ENCODE results near the gene C1QTNF8.
"Not testable (repeated sequence)": the region's sequence is repeated elsewhere in the genome, so short reads cannot be mapped to it uniquely, and the experiment has no call there.

Gene C1QTNF8

DNA sequence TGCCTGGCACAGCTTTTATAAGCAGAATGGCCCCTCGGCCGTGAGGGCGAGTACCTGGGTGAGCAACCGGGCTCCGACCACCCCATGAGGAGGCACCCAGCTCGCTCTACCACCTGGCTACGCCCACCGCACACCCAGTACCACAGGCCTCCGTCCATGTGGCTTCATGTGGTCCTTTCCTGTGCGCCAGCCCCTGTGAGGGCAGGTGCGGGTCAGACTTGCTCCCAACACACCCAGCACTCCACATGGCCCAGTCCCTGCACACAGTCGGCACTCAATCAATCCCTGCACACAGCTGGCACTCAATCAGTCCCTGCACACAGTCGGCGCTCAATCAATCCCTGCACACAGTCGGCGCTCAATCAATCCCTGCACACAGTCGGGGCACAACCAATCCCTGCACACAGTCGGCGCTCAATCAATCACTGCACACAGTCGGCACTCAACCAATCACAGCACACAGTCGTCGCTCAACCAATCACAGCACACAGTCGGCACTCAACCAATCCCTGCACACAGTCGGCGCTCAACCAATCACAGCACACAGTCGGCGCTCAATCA, 4.0 kb downstream of the C1QTNF8 start:
- no peak for DNase-seq

DNA sequence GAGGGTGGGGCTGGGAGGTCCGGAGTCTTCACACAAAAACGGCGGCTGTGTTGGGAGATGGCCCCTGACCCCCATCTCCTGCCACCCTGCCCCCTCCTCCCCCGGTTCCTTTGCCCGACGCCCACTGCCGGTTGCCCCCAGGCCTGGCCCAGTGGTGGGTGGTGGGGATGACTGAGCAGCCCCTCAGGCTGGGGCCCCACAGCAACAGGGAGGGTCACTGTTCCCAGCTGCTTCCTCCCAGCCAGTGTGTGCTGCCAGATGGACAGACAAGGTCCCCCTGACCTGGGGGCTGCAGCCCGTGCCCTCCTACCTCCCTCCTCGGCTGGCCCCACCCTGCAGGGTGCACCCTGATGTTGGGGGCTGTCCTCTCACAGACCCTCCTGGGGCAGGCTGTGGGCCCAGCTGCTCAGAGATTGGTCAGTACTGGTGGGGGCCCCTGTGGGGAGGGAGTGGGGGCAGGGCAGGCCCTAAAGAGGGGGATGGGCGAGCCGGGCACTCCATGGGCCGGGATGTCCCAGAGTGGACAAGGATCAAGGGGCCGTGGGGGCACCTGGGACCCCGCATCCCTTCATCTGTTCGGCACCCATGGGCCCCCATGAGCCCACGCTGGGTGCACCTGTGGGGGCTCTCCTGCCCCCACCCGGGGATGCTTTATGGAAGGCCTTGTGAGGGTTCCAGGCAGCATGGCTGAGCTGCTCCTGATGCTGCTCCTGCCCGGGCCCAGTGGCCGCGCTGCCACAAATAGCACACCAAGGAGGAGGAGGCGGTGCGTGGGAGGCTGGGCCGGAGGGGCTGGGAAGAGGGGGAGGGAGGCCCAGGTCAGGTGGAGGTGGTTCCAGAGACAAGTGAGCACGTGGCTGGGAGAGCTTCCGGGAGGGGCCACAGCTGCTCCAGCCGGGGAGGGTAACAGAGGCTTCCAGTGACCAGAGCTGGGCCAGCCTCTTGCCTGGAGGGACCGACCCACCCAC, 5.1 kb downstream of the C1QTNF8 start:
- DNase-seq, result no peak

DNA sequence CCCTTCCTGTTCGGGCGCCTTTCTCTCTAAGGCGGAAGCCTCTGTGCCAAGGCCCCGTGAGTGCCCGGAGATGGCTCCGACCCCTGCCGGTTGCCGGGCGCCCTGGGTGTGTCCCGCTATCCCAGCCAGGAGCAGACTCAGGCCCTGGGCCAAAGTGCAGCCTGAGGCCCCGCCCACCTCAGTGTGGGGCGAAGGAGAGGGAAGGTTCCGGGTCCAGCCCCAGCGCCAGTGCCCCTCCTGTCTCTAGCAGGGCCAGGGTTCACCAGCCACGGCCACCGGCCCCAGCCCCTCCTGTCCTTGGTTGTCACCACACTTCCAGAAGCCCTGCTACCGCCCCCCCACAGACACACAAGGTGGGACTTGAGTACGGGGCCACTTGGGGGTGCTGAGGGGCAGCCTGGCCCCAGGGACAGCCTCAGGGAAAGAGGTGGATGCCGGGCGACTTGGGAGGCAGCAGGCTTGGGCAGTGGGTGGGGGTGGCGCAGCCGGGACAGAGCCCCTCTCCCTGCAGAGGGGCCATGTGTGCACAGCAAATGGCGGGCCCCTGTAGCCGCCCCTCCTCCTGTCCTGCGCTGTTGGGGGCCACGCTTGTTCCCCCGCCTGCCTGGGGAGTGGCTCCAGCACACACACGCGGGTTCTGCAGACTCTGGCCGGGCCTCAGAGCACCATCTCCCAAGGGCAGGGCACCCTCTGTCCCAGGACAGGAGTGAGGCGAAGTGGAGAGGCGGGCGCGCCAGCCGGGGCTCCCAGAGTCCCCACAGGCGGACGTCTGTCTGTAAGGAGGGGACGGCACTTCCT, 6.0 kb downstream of the C1QTNF8 start:
- no peak for DNase-seq

DNA sequence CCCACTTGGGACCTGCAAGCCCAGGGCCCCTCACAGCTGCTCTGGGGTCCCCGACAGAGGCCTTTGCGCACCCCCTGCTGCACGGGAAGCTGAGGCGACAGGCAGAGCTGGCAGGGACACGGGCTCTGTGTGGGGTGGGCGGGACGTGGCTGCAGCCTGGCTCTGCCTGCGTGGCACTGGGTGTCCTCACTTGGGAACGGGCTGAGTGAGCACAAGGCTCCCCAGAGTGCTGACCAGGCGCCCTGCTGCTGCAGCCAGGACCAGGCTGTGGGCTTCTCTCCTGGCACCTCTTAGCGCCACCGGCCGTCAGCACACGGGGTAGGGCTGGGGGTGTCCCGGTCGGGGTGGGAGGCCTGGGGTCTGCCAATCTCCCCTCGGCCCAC, 6.6 kb downstream of the C1QTNF8 start:
- no peak for DNase-seq

DNA sequence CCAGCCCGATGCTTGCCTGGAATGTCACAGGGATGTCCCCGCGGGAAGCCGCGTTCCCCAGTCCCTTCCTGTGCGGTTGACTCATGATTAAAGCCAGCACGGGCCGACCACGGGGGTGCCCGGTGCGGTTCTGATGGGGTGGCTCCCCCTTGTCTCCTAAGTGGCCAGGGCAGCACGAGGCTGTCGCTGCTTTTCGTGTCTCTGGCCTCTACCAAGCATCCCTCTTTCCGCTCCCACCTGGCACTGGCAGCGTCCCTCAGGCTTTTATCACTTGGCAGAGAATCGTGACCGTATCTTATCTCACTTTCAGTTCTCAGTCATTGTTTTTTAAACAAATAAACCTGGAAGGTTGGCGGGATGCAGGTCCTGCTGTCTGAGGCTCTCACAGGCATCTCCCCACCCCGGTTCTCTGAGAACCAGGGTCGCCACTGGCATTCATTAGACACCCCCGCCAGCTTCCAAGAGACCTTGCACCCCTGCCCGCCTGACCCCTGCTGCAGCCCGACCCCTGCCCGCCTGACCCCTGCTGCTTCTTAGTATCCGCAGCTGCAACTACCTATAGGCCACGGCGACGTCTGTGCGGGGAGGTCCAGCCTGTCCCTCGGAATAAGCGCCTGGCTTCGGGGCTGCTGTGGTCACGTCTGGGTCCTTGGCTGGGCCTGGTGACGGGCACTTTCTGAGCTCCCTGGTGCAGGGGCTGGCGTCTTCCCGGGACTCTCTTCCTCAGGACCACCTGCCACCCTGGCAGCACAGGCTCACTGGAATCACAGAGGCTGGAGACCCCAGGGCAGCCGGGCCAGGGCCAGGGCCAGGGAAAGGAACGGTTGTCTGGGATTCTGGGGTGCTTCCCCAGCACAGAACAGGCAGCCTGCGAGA, 7.5 kb downstream of the C1QTNF8 start:
- no peak for DNase-seq

DNA sequence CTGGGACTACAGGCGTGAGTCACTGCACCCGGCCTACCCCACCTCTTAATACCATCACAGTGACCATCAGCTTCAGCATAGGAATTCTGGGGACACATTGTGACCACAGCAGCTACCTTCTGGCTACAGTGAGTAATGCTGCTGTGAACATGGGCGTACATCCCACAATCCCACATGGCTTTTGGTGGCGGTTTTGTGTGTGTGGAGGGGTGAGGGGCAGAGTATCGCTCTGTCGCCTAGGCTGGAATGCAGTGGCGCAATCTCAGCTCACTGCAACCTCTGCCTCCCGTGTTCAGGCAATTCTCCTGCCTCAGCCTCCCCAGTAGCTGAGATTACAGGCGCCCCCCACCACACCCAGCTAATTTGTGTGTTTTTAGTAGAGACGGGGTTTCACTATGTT, 9.6 kb downstream of the C1QTNF8 start:
- not testable (repeated sequence) for DNase-seq

DNA sequence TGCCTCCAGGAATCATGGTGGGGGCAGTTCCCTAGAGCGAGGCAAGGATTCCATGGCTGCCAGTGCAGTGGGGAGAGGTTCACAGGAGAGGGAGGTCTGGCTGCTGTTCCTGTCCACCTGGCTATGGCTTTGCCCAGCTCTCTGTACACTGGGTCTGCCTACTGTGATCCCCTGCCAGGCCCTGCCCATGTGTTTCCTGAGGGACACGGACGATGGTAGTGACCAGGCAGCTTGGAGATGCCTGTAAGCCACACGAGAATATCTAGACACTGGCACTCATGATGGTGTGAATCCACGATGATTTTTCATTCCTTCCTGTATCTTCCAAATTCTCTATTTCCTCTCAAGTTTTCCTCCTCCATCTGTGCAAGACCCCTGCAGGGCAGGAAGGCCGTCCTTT, 11.1 kb downstream of the C1QTNF8 start:
- DNase-seq, result no peak

DNA sequence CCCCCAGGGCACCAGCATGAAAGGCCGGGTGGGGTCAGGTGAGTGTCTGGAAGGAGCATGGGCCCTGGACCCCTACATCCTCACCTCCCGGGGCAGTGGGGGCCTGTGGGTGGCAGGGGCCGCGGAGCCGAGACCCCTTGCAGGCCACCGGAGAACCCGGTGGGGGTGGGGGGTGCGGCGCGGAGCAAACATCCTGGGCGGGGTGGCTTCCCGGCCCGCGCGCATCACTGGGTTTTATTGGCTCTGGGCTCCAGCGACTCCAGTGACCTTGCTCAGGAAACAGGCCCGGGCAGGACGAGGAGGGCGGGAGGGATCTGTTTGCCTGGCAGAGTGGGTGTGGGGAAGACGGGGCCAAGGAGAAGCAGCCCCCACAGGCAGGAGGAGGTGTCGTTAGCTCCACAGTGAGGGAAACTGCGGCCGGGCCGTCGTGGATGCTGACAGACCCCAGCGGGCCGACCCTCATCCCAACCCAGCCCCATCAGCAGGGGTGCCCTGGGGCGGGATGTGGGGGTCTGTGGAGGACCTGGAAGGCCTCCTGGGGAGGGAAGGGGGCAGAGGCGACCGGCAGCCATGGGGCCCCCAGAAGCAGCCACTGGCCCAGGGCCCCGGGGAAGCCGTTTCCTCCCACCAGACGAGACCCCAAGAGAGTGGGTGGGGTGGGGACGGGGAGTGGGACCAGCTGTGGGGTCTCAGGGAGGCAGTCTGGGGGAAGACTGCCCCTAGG, 12.9 kb downstream of the C1QTNF8 start:
- DNase-seq, result no peak

DNA sequence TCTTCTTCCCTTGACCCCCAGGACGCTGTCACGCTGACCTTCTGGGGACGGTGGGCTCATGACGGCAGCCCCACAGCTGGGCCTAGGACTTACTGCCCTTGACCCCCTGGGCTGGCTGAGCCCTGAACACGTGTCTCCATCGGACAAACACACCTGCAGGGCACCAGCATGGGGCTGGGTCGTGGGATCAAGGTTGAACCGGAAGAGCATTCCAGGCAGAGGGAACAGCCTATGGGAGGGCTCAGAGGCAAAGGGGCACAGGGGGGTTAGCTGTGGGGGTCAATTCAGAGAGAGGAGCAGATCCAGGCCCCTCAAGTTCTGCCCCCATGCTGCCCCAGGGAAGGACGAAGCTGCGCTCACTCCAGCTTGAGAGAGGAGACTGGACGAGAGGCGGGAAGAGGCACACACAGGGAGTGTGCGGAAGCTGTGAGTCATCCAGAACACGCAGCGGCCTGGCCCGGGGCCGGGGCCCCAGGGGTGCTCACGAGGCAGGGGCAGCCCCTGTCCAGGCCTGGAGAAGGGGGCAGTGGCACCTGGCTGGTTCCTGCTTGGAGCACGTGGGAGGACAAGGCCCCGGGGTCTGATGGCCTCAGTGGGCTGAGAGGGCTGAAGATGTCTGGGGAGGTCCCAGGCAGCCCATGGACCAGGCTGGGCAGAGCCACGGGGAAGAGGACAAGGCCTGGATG, 13.6 kb downstream of the C1QTNF8 start:
- DNase-seq, result no peak

DNA sequence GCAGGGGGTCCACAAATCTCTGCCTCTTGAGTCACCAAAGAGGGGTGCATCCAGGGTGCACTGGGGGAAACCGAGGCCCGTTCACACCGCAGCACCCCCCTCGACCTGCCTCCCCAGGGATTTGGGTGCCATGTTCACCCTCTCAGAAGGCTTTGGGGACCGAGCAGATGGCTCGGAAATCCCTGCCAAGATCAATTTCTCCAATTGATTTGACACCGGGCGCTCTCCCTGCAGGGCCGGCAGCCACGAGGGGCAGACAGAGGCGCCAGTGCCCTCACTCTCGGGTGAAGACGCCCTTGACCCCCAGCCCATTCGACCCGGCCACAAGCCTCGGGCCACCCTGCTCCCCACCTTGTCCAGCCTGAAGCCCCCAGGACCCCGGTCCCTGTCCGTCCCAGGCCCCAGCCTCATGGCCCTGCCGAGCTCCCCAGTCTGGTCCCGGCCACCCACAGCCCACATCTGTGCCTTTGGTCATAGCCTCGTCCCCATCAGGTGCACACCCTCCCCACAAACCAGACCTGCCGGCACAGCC, 14.2 kb downstream of the C1QTNF8 start:
- no peak for DNase-seq

DNA sequence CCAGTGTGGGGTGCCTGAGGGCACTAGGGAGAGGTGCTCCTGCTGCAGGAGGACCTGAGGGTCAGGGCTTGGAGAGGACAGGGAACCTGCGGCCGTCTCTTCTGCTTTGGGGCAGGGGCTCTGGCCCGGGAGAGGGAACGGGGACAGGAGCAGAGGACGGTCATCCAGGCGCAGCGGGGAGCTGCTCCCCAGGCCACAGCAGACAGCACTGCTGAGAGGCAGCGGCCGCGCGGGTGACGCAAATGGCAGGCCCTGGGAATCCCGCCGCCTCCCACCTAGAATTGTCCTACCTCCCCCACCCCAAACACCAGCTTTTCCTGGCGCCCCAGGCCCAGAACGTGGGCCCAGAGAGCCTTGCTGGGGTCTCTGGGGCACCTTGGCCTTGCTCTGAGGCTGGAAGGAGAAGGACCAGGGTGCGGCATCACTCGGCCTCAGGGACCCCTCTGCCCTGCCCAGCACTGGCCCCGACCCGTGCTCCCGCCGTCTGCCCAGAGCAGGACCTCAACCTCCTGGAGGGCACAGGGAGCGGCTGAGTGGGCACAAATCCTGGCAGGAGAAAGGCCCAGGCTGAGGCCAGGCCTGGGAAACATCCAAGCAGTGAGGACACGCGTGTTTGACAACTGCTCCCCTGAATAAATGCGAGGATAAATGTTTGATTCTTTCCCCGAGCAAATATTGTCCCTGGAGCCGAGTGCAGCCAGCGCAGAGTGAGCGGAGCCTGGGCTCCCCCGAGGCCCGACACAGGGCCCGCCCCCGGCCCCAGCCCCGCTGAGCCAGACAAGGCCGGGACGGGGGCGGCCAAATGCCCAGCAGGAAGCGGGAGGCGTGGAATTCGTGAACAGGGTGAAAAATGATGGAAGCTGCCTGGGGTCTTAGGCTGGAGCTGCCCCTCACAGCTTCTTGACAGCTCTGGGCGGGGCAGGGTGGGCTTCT, 15.0 kb downstream of the C1QTNF8 start:
- DNase-seq, result no peak

DNA sequence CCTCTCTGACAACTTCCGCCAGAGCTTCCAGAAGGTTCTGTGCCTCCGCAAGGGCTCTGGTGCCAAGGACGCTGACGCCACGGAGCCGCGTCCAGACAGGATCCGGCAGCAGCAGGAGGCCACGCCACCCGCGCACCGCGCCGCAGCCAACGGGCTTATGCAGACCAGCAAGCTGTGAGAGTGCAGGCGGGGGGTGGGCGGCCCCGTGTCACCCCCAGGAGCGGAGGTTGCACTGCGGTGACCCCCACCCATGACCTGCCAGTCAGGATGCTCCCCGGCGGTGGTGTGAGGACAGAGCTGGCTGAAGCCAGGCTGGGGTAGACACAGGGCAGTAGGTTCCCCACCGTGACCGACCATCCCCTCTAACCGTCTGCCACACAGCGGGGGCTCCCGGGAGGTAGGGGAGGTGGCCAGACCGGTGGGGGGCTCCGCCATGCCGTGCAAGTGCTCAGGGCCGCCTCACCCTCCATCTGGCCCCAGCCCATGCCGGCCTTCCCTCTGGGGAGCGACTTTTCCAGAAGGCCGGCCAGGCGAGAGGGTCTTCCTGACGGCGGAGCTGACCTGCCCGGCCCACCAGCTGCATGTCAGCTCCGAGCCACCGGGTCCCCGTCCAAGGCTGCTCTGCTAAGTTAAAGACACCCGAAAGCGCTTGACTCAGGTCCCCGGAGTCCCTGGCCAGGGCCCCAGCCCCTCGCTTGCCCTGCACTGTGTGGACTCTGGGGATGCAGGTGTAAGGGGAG, 16.1 kb downstream of the C1QTNF8 start:
- no peak for DNase-seq

DNA sequence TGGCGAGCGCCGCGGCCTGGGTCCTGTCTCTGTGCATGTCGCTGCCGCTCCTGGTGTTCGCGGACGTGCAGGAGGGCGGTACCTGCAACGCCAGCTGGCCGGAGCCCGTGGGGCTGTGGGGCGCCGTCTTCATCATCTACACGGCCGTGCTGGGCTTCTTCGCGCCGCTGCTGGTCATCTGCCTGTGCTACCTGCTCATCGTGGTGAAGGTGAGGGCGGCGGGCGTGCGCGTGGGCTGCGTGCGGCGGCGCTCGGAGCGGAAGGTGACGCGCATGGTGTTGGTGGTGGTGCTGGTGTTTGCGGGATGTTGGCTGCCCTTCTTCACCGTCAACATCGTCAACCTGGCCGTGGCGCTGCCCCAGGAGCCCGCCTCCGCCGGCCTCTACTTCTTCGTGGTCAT, 16.7 kb downstream of the C1QTNF8 start:
- no peak for DNase-seq

DNA sequence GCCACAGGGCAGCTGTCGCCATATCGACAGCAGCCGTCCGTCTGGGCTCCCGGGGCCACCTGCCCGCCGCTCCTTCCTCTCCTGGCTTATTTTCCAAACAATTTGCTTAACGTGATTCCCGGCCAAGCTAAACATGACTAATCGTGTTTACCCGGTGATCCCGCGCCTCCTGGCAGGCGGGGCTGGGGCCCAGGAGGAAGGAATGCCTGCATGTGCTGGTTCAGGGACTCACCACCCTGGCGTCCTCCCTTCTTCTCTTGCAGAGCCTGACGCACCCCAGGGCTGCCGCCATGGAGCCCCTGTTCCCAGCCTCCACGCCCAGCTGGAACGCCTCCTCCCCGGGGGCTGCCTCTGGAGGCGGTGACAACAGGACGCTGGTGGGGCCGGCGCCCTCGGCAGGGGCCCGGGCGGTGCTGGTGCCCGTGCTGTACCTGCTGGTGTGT, 17.4 kb downstream of the C1QTNF8 start:
- no peak for DNase-seq

DNA sequence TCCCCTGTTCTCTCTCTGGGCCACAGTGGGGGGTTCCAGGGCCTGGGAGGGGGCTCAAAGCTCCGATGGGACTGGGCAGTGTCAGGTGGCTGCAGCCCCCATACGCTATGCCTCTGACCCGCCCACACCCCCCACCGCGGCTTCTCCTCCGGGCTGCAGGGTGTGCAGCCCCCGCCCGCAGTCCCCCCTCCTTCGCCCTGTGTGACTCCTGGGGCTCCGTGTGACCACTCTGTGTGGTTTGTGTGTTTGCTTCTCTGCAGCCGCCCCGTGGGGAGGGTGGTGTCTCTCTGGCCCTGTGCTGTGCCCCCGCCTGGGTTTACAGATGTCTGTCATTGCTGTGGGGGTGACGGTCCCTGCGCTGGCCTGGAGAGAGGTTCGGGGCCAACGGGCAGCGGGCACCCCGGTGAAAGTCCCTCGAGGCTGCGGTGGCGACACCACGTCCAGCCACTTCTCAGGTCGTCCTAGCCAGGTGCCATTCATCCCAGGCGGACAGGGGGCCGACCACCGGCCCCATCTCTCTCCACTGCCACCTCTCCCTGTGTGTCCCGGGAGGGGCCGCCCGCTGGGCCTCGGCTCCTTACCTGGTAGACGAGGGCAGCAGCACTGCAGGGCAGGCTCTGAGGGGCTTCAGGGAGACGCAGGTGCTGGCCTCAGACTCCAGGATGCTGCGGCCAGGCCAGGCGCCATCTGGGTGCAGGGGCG, 18.0 kb downstream of the C1QTNF8 start:
- DNase-seq, result no peak

DNA sequence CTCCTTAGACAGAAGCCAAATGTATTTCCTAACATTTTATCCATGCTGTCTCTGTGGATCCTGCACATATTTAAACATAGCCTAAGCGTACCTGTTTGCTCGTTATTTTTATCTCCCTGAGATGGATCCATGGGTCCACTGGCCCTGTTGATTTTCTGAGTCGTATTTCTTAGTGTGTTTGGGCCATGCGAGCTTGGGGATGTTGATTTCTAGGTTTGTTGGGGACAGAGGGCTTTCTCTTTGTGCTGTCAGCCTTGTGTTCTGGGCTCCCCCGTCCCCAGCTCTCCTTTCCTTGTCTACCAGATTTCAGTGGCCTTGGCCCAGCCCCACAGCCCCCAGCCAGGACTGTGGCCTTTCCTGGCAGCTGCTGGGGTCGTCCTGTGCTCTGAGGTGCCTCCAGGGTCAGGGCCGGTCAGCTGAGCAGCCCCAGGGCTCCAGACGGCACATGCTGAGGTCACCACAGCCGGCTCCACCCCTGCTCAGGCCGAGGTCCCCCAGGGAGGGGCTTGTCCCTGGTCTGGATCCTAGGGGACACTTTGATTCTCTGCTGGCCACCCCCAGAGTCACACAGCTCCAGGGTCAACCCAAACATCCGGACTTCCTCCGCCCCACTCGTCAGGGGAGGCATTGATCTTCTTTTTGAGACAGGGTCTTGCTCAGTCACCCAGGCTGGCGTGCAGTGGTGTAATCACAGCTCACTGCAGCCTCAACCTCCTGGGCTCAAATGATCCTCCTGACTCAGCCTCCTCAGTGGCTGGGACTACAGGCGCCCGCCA, 19.1 kb downstream of the C1QTNF8 start:
- DNase-seq, result no peak

DNA sequence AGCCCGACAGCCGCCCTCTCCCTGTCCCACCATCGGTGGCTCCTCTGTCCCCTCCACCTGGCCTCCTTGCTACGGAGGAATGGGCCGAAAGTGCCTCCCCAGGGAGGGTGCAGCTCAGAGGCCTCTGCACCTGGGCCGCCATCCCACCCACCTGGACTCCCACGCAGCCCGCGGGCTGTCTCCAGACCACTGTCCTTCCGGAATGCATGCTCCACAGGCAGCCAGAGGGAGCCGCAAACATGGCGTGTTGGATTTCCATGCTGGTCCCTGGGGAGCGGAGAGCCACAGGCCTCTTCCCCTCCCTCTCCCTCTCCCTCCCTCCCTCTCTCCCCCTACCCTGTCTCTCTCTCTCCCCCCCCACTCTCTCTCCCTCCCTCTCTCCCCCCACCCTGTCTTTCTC, 20.5 kb downstream of the C1QTNF8 start:
- DNase-seq, result no peak

DNA sequence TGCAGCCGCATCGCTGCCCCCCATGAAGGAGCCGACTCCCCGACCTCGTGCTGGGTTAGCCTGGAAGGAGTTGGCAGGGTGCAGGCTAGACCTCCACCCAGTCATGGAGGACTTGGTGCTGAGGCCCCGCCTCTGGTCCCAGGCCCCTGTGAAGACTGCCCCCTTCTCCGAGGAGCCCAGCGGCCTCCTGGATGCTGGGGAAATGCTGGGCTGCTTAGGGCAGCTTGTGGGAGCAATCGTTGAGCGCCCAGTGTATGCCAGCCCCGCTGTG, 21.7 kb downstream of the C1QTNF8 start:
- no peak for DNase-seq
